Astrocyte (in vitro differentiated cells and primary cell): ENCODE results near the gene OSBPL2.

ENCODE experiments used
- EZH2 ChIP-seq: IDR thresholded peaks from 2 replicates; pipeline ENCODE4 v1.6.1; 2012; ENCODE audit warnings: mild to moderate bottlenecking, low read length, inconsistent platforms; ENCODE audit not compliant: insufficient read depth
- TF ChIP-seq, protein P1 (sequence below): IDR thresholded peaks from 2 replicates; pipeline ENCODE4 v1.5.1; 2011; ENCODE audit warnings: low read depth, mild to moderate bottlenecking, inconsistent platforms, low read length, moderate library complexity; ENCODE audit not compliant: insufficient read depth

DNA sequence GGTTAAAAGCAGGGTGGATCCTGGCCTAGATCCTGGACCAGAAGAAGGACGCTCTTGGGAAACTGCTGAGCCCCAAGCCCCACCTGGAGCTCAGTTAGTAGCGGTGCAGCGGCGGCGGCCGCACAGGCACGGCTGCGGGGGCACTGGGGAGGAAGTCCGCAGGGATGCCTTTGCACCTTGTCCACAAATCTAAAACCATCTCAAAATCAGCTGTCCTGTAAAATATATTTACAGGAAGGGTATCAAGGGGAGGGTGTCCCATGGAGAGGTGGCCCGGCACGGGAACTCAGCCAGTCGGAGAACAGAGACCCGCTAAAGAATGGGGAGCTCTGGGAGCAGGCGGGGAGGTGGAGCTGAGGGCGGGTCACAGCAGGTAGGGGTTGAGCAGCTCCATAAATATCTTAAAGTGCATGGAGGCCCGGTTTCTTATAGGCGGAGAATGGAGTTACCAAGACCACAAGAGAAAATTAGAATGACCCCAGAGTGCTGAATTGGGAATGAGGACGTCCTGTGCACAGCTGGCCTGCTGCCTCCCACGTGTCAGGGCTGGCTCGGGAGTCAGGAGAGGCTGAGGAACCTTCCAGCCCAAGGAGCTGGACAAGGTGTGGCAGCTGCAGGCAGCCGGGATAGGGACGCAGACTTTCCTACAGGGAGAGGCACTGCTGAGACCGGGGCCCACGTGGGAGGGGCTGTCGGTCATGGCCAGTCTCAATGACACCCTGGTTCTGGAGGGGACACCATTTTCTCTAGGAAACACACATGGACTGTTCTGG is 47.5 kb upstream of the OSBPL2 start:
- TF ChIP-seq, protein P1, sequence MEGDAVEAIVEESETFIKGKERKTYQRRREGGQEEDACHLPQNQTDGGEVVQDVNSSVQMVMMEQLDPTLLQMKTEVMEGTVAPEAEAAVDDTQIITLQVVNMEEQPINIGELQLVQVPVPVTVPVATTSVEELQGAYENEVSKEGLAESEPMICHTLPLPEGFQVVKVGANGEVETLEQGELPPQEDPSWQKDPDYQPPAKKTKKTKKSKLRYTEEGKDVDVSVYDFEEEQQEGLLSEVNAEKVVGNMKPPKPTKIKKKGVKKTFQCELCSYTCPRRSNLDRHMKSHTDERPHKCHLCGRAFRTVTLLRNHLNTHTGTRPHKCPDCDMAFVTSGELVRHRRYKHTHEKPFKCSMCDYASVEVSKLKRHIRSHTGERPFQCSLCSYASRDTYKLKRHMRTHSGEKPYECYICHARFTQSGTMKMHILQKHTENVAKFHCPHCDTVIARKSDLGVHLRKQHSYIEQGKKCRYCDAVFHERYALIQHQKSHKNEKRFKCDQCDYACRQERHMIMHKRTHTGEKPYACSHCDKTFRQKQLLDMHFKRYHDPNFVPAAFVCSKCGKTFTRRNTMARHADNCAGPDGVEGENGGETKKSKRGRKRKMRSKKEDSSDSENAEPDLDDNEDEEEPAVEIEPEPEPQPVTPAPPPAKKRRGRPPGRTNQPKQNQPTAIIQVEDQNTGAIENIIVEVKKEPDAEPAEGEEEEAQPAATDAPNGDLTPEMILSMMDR, result no peak
- TF ChIP-seq EZH2, result no peak
